Measurements from ENCODE around the gene ASIC4. TPM values are rescaled to one million over a fixed set of nuclear protein-coding genes. Genes with fewer than 3 reads are reported as not detected.

ASIC4 gene
- total and polyA plus RNA-seq, 2 of the 8 experiments (the other 6 are each of a cell fraction or from before 2014, with no cell fraction given), result 0.12 to 0.22 TPM

- TF ChIP-seq EGR1 (IDR thresholded peaks at IDR 0.05; ENCODE audit: borderline replicate concordance, low read depth, low read length), result no peak
- no peak for TF ChIP-seq SUZ12 (IDR thresholded peaks at IDR 0.05; ENCODE audit: low read length)
- TF ChIP-seq SP1 (IDR thresholded peaks at IDR 0.05; ENCODE audit: low read depth, low read length), result no peak
- TF ChIP-seq BRCA1 (IDR thresholded peaks at IDR 0.05; ENCODE audit: low read depth, low read length), result no peak
Measured at GRCh38 chr2:219488149-219488843, 26.0 kb upstream of the ASIC4 start (continued).
